GM18867 (cell line): Measurements from ENCODE around the gene CLDN6.

Experiments
- ATAC-seq: cut with Tn5 transposase; IDR thresholded peaks from one replicate; pipeline ENCODE4 v1.9.1; 2021; ENCODE audit warnings: mild to moderate bottlenecking, moderate library complexity; ENCODE audit not compliant: unreplicated experiment

Gene CLDN6

DNA sequence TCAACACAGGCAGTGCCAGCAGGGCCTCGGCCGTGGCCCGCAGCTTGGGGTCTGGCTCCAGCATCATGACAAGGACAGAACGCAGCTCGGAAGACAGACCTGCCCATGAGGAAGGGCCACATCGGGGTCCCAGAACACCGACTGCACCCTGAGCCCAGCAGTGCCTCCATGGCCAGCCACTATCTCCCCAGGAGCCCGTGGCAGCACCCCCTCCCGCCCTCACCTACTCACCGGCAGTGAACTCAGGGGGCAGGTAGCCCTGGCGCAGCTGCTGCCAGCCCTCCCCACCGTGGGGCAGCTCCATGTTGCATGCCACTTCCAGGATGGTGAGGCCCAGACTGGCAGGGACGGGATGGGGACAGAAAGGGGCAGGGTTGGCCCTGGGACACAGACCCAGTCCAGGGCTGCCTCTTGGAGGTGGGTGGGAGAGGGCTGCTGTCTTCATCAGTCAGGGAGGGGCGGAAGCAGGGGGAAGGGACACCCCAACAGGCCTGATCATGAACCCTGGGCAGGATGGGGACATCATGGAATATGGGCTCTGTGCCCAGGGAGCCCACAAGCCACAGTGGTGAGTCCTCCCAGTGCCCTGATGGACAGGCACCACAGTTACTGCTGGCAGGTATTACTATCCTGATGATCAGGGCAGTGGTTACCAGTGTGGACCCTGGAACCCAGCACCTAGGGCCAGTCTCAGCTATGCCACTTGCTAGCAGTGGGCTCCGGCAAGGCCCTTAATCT lies 43.5 kb downstream of the CLDN6 start:
- no peak for ATAC-seq

DNA sequence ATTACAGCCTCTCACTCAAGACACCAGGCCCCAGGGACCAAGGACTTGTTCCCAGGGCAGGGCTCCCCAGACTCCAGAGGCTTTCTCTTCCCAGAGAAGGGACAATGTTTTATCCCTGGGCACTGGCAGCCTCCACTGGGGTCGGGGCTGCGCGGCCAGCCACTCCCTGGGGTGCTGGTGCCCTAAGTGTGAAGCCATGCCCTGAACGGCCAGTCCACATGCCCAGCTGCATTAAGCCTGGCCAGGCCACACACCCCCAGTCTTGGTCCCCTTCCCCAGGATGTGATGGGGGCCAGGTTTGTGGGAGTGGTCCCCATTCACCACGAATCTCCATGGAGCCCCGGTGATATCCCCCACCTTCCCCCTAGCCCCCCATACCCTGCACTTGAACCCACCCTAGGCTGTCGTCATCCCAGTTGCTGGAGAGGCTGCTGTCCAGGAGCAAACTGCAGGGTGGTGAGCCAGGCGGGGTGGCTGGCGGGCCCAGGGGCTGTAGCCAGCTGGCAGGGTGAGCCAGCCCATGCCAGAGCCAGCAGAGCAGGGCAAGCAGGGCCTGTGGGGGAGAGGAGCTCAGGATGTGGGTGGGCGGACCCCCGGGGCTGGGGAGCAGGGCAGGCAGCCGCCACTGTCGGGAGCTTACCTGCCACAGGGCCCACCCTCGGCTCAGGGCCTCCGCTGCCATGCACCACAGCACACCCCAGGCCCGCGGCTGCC lies 44.2 kb downstream of the CLDN6 start:
- ATAC-seq: no peak

DNA sequence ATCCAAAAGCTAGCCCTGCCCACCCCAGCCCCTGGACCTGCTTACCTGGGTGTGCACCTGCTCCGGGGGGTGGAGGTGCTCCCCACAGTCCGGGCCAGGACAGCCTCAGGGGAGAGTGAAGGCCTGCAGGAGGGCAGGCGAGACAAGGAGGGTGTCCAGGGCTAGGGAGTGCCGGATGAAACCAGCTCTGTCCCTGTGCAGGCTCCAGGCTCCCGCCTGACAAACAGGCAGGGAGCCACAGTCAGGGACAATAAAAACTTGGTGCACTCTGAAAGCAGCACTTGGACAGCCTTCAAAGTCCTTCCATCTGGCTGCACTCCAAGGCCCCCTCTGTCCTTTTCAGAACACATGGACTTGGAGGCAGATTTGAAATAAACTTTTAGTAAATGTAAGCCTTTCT lies 44.9 kb downstream of the CLDN6 start:
- ATAC-seq: no peak

GRCh38 chr16:2971985-2972784 lies 45.8 kb downstream of the CLDN6 start:
- no peak for ATAC-seq

DNA sequence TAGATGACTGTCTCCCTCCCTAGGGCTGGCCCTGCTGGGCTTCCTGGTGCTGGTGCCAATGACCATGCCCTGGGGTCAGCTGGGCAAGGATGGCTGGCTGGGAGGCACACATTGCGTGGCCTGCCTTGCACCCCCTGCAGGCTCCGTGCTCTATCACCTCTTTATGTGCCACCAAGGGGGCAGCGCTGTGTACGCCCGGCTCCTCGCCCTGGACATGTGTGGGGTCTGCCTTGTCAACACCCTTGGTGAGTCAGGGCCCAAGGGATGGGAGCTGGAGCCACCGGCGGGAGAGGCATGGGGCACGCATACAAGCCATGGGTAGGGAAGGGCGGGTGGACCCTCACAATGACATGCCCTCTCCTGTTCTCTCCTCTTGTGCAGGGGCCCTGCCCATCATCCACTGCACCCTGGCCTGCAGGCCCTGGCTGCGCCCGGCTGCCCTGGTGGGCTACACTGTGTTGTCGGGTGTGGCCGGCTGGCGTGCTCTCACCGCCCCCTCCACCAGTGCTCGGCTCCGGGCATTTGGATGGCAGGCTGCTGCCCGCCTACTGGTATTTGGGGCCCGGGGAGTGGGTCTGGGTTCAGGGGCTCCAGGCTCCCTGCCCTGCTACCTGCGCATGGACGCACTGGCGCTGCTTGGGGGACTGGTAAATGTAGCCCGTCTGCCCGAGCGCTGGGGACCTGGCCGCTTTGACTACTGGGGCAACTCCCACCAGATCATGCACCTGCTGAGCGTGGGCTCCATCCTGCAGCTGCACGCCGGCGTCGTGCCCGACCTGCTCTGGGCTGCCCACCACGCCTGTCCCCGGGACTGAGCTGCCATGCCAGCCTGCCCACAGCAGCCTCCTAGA lies 46.6 kb downstream of the CLDN6 start:
- ATAC-seq: no peak

GRCh38 chr16:2970563-2970962 lies 47.4 kb downstream of the CLDN6 start:
- ATAC-seq: no peak

GRCh38 chr16:2969545-2970521 lies 48.1 kb downstream of the CLDN6 start:
- ATAC-seq: peak; percentile 39

- peak; percentile 66 for ATAC-seq
Measured at GRCh38 chr16:2968738-2969544, 49.0 kb downstream of the CLDN6 start, which contains the start of gene PAQR4. PAQR4 (plus strand) TSS chr16:2969348; CDS start chr16:2969675, 327 bp downstream.

- no peak for ATAC-seq
Measured at GRCh38 chr16:2968368-2968737, 49.6 kb downstream of the CLDN6 start.

GRCh38 chr16:2967721-2968161 lies 50.2 kb downstream of the CLDN6 start:
- no peak for ATAC-seq

GRCh38 chr16:2967211-2967631 lies 50.8 kb downstream of the CLDN6 start:
- ATAC-seq: no peak

DNA sequence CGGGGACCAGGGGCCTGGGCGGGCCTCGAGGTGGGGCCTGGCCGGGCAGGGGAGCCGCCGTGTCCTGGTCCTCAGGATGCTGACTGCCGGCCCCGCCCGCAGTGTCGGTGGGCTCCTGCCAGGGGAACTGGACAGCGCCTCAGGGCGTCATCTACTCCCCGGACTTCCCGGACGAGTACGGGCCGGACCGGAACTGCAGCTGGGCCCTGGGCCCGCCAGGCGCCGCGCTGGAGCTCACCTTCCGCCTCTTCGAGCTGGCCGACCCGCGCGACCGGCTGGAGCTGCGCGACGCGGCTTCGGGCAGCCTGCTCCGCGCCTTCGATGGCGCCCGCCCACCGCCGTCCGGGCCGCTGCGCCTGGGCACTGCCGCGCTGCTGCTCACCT lies 51.2 kb downstream of the CLDN6 start:
- no peak for ATAC-seq

DNA sequence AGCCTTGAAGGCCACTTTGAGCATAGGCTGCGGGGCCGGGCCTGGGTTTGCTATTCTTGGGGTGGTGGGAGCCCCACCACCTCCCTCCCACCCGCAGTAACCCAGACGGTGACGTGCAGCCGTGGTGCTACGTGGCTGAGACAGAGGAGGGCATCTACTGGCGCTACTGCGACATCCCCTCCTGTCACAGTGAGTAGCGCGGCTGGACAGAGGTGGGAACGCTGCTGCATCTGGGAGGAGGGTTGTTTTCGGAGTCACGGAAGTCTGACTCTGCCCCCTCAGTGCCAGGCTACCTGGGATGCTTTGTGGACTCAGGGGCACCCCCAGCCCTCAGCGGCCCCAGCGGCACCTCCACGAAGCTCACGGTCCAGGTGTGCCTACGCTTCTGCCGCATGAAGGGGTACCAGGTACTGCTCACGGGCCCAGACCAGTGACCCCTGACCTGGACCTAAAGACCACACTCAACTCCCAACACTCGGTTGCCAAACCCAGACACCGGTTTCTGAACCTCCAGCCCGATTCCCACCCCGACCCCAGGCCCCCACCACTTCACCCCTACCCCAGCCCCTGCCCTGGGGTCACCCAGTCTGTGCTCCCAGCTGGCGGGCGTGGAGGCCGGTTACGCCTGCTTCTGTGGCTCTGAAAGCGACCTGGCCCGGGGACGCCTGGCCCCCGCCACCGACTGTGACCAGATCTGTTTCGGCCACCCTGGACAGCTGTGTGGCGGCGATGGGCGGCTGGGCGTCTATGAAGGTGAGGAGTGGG lies 51.8 kb downstream of the CLDN6 start:
- no peak for ATAC-seq
